Breast epithelium (tissue), 4 donors: Measurements from ENCODE around the gene AP3S1. TPM values are rescaled to one million over a fixed set of nuclear protein-coding genes. Genes with fewer than 3 reads are reported as not detected.
"Not testable (repeated sequence)": the region's sequence is repeated elsewhere in the genome, so short reads cannot be mapped to it uniquely, and the experiment has no call there.

Experiments
- DNase-seq, 2 donors: peaks; one replicate each; pipeline ENCODE4 v3.0.0-alpha.2; 2019; ENCODE audit warnings: low spot score in 2 of 2
- H3K27ac ChIP-seq, 2 donors: fragments of 200-600 bp; sonication (generic) in 1 of 2; one replicate each; pipeline ENCODE4 v1.5.1; 2016 to 2019; ENCODE audit warnings: mild to moderate bottlenecking in 1 of 2
- H3K27me3 ChIP-seq, 2 donors: fragments of 200-600 bp; sonication (generic) in 1 of 2; one replicate each; pipeline versions ENCODE4 v1.5.1 to v1.6.0; 2017 to 2019; ENCODE audit warnings: control low read depth in 1 of 2, mild to moderate bottlenecking in 1 of 2
- H3K36me3 ChIP-seq: fragments of 200-600 bp; one replicate; pipeline ENCODE4 v1.5.1; 2019
- H3K4me1 ChIP-seq, 2 donors: fragments of 200-600 bp; sonication (generic); one replicate each; pipeline ENCODE4 v1.5.1; 2016 to 2019; ENCODE audit warnings: control low read depth in 1 of 2
- H3K4me3 ChIP-seq, 3 donors: fragments of 200-600 bp; sonication (generic); 1 replicate in 2 of 3; 2 replicates in 1 of 3; pipeline ENCODE4 v1.5.1; 2016 to 2019; ENCODE audit warnings: mild to moderate bottlenecking in 3 of 3, moderate library complexity in 2 of 3
- H3K9me3 ChIP-seq, 2 donors: fragments of 200-600 bp; sonication (generic) in 1 of 2; one replicate each; pipeline ENCODE4 v1.5.1; 2016 to 2019; ENCODE audit warnings: control low read depth in 1 of 2
- POLR2A ChIP-seq: fragments of 450-650 bp; IDR thresholded peaks from one replicate; pipeline ENCODE4 v1.6.1; 2016; ENCODE audit warnings: antibody characterized with exemption, mild to moderate bottlenecking, moderate library complexity
- POLR2AphosphoS5 ChIP-seq, 3 donors: sonication (generic); formaldehyde crosslinking; IDR thresholded peaks; one replicate each; pipeline ENCODE4 v1.6.1; 2017; ENCODE audit warnings: antibody characterized with exemption in 3 of 3
- intact Hi-C: fragments of 100-400 bp; cut with DNase I; formaldehyde crosslinking; loops from one replicate; pipeline ENCODE4 v1.15.1; 2023; ENCODE audit warnings: low total_unique reads
- total RNA-seq, 3 donors: library from RNA; depleted of rRNA; stranded (reverse); fragments of >200 nt; gene quantifications; one replicate each; pipeline ENCODE4 v1.1.0, GENCODE V29; 2016
- TF ChIP-seq, protein P1 (sequence below), 3 donors: fragments of 450-650 bp; IDR thresholded peaks; one replicate each; pipeline ENCODE4 v1.5.1; 2016 to 2017; ENCODE audit warnings: antibody characterized with exemption in 3 of 3, mild to moderate bottlenecking in 3 of 3, moderate library complexity in 3 of 3

Gene AP3S1
- total RNA-seq, 3 donors from 2014 or later: 74.7 to 93.7 (median 89.9) TPM

- Histone ChIP-seq H3K4me1 (no peaks in the 10 kb centered on the region), H3K9me3 (no peaks in the 10 kb centered on the region), H3K36me3 (no peaks in the 10 kb centered on the region), H3K4me3 (no peak overlapping the region), H3K27ac (no peak overlapping the region), H3K27me3 (no peaks in the 10 kb centered on the region)
- no peak for TF ChIP-seq POLR2AphosphoS5 (IDR thresholded peaks at IDR 0.05)
- no peak for TF ChIP-seq POLR2A
- TF ChIP-seq, protein P1, sequence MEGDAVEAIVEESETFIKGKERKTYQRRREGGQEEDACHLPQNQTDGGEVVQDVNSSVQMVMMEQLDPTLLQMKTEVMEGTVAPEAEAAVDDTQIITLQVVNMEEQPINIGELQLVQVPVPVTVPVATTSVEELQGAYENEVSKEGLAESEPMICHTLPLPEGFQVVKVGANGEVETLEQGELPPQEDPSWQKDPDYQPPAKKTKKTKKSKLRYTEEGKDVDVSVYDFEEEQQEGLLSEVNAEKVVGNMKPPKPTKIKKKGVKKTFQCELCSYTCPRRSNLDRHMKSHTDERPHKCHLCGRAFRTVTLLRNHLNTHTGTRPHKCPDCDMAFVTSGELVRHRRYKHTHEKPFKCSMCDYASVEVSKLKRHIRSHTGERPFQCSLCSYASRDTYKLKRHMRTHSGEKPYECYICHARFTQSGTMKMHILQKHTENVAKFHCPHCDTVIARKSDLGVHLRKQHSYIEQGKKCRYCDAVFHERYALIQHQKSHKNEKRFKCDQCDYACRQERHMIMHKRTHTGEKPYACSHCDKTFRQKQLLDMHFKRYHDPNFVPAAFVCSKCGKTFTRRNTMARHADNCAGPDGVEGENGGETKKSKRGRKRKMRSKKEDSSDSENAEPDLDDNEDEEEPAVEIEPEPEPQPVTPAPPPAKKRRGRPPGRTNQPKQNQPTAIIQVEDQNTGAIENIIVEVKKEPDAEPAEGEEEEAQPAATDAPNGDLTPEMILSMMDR (IDR thresholded peaks at IDR 0.05): no peak
- intact Hi-C loops: no loop called here
- no peak for DNase-seq
Measured at GRCh38 chr5:115894342-115894741, 52.6 kb downstream of the AP3S1 start.

DNA sequence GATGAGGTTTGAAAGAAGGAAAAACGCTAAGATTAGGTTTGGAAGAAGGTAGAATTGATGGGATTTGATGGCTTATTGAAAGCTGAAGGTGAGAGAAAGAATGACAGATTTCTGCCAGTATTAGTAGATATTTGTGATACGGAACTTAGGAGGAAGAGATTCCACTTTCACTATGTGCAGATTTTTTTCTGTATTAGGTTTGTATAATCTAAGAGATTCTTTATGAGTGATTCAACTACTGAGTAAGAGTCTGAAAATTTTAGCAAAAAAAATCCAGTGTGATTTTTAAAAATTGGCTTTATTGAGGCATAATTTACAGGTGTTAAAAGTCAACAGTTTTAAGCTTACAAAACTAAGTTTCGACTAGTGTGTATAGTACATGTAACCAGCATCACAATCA, 54.1 kb downstream of the AP3S1 start:
- TF ChIP-seq POLR2AphosphoS5 (IDR thresholded peaks at IDR 0.05) (no peak), POLR2A (no peak)
- TF ChIP-seq, protein P1 (IDR thresholded peaks at IDR 0.05): no peak
- Histone ChIP-seq H3K4me3 (no peak overlapping the region), H3K9me3 (no peaks in the 10 kb centered on the region), H3K36me3 (no peaks in the 10 kb centered on the region), H3K4me1 (no peaks in the 10 kb centered on the region), H3K27ac (no peak overlapping the region), H3K27me3 (no peaks in the 10 kb centered on the region)
- intact Hi-C loops: no loop called here
- no peak for DNase-seq

DNA sequence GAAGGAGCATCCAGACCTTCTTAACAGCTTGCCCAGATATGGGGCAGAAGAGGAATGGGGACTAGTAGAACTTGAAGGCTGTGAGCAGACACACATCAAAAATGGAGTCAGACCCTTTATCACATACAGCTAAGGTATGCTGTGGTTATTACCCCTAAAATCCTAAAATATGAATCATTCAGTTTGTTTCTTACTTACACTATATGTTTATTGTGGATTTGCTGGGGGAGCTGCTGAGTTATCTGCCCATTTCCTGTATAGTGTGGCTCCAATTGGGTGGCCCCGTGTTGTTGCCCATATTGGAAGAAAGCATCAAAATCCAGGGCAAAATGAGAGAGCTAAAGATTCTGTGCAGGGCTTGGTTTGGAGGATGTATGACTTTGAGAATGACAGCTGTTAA, 56.9 kb downstream of the AP3S1 start:
- intact Hi-C loops: no loop called here
- DNase-seq: no peak
- no peak overlapping the region for H3K27ac ChIP-seq
- no peaks in the 10 kb centered on the region for H3K36me3 ChIP-seq
- no peaks in the 10 kb centered on the region for H3K9me3 ChIP-seq
- TF ChIP-seq POLR2A (no peak), POLR2AphosphoS5 (IDR thresholded peaks at IDR 0.05) (no peak)
- TF ChIP-seq, protein P1 (IDR thresholded peaks at IDR 0.05): no peak
- no peaks in the 10 kb centered on the region for H3K4me1 ChIP-seq
- no peak overlapping the region for H3K4me3 ChIP-seq
- H3K27me3 ChIP-seq: no peaks in the 10 kb centered on the region

GRCh38 chr5:115907177-115907576, 65.4 kb downstream of the AP3S1 start:
- no peaks in the 10 kb centered on the region for H3K4me1 ChIP-seq
- H3K4me3 ChIP-seq: no peak overlapping the region
- no peaks in the 10 kb centered on the region for H3K9me3 ChIP-seq
- no peak for TF ChIP-seq POLR2A
- TF ChIP-seq POLR2AphosphoS5 (IDR thresholded peaks at IDR 0.05): no peak
- TF ChIP-seq, protein P1 (IDR thresholded peaks at IDR 0.05): no peak
- no peaks in the 10 kb centered on the region for H3K27me3 ChIP-seq
- H3K36me3 ChIP-seq: no peaks in the 10 kb centered on the region
- intact Hi-C loops: no loop called here
- DNase-seq: no peak
- H3K27ac ChIP-seq: no peak overlapping the region

DNA sequence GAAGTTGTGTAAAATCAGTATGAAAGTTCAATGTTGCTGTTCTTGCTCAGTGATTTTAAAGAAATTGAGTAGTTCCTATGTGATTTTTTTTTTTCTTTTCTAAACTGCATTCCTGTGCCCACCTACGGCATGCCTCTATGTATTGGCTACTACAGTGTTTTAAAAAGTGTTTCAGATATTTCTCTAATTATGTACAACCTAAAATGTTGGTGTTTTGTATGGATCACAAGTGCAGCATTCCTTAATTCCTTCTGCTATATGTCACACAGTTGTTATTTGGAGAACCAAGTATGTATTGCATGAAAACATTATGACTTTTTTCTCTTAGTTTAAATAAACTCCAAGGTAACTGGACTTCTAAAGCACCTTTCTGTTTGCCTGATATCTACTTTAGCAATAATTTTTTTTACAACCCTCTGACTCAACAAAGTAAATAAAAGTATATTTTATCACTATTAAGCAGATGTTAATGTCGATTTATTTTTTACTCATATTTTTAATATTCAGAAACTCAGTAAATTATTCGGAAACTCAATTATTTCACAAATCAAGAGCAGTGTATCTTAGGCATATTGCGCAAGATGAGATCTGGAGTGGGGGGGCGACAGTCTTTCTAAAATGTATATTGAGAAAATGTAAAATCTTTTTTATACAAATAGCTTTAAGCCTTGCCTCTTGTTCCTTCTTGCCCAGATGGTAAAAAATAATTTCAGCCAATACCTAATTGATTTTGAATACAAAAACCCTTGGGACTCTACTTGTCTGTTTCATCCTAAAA, 72.1 kb downstream of the AP3S1 start:
- intact Hi-C loops: loop anchor here (1.0 kb wide), 1 partner anchor 13 kb away; no protein-coding TSS in a partner anchor
- not testable (repeated sequence) for DNase-seq, H3K9me3 ChIP-seq, H3K4me1 ChIP-seq, H3K27ac ChIP-seq, H3K36me3 ChIP-seq, H3K4me3 ChIP-seq, H3K27me3 ChIP-seq
